Body of pancreas (tissue), 4 donors: ENCODE measurements around the gene S100A4. TPM values are rescaled to one million over a fixed set of nuclear protein-coding genes. Genes with fewer than 3 reads are reported as not detected.
A peak's percentile ranks its signal among the peaks of the same experiment; 100 is the strongest.
"Not testable (repeated sequence)": the region's sequence is repeated elsewhere in the genome, so short reads cannot be mapped to it uniquely, and the experiment has no call there.

Source experiments
- ATAC-seq: fragments of 150-250 bp; one replicate; pipeline ENCODE4 v1.9.1; 2016
- DNase-seq, 4 donors: peaks; one replicate each; pipeline ENCODE4 v3.0.0-alpha.2; 2019
- H3K27ac ChIP-seq, 4 donors: fragments of 200-600 bp; sonication (generic); 1 replicate in 3 of 4; 2 replicates in 1 of 4; pipeline versions ENCODE4 v1.5.1 to v1.6.1; 2016 to 2019; ENCODE audit warnings: mild to moderate bottlenecking in 1 of 4, mixed read lengths in 1 of 4, moderate library complexity in 1 of 4
- H3K27me3 ChIP-seq, 2 donors: fragments of 200-600 bp; sonication (generic); one replicate each; pipeline ENCODE4 v1.6.0; 2016; ENCODE audit warnings: mild to moderate bottlenecking in 1 of 2
- H3K36me3 ChIP-seq, 2 donors: fragments of 200-600 bp; sonication (generic); replicated peaks in 1 of 2; 2 replicates each; pipeline ENCODE4 v1.5.1; 2016; ENCODE audit warnings: low read depth in 2 of 2; ENCODE audit not compliant: insufficient read depth in 1 of 2
- H3K4me1 ChIP-seq: fragments of 200-600 bp; sonication (generic); one replicate; pipeline ENCODE4 v1.6.0; 2016
- H3K4me3 ChIP-seq, 2 donors: fragments of 200-600 bp; sonication (generic); 1 replicate in 1 of 2; 2 replicates in 1 of 2; pipeline ENCODE4 v1.5.1; 2016 to 2019
- H3K9me3 ChIP-seq, 3 donors: fragments of 200-600 bp; sonication (generic); 1 replicate in 2 of 3; 2 replicates in 1 of 3; pipeline ENCODE4 v1.5.1; 2016
- CTCF ChIP-seq, 7 experiments: fragments of 450-650 bp in 4 of 7; fragments of 200-600 bp in 3 of 7; sonication (generic) in 3 of 7; IDR thresholded peaks; one replicate each; pipeline ENCODE4 v1.5.1; 2016 to 2019; ENCODE audit warnings: antibody characterized with exemption in 7 of 7
- POLR2A ChIP-seq, 3 donors: fragments of 450-650 bp; IDR thresholded peaks; one replicate each; pipeline ENCODE4 v1.6.1; 2016; ENCODE audit warnings: antibody characterized with exemption in 3 of 3, mild to moderate bottlenecking in 2 of 3
- WGBS, 2 donors: methylation state at CpG; one replicate each; pipeline ENCODE4 v1.1.5; 2017; 5-methylcytosine and 5-hydroxymethylcytosine counted together
- intact Hi-C: fragments of 100-400 bp; cut with DNase I; formaldehyde crosslinking; loops from one replicate; pipeline ENCODE4 v1.15.1; 2023
- total RNA-seq, 2 donors: library from RNA; depleted of rRNA; stranded (reverse); fragments of >200 nt; gene quantifications; one replicate each; pipeline ENCODE4 v1.1.0, GENCODE V29; 2016

The S100A4 gene
- total RNA-seq, 2 donors from 2014 or later: 49.5 to 81.7 TPM

GRCh38 chr1:153578490-153578889, 32.9 kb upstream of the S100A4 start:
- H3K9me3 ChIP-seq: no peaks in the 10 kb centered on the region
- ATAC-seq (no peak), DNase-seq (no peak)
- H3K36me3 ChIP-seq: no peaks in the 10 kb centered on the region
- no peaks in the 10 kb centered on the region for H3K4me1 ChIP-seq
- no peaks in the 10 kb centered on the region for H3K27me3 ChIP-seq
- intact Hi-C loops: loop anchor here (5.0 kb wide), 1 partner anchor 34 kb away; the partner anchor contains the start of gene S100A16
- H3K4me3 ChIP-seq: no peak overlapping the region
- no peak overlapping the region for H3K27ac ChIP-seq
- no peak for TF ChIP-seq CTCF (IDR thresholded peaks at IDR 0.05)
- TF ChIP-seq POLR2A (IDR thresholded peaks at IDR 0.05): no peak

GRCh38 chr1:153577624-153578051, 32.0 kb upstream of the S100A4 start:
- H3K27ac ChIP-seq: no peak overlapping the region
- ATAC-seq: no peak
- no peak overlapping the region for H3K4me3 ChIP-seq
- no peak for TF ChIP-seq POLR2A (IDR thresholded peaks at IDR 0.05)
- TF ChIP-seq CTCF (IDR thresholded peaks at IDR 0.05): no peak
- peaks cover 2% of the 10 kb centered on the region for H3K4me1 ChIP-seq
- no peaks in the 10 kb centered on the region for H3K36me3 ChIP-seq
- WGBS, 2 donors: 58 to 61% methylated on average over 9 of the region's 9 CpGs
- intact Hi-C loops: loop anchor here (5.0 kb wide), 1 partner anchor 35 kb away; the partner anchor contains the start of gene S100A16
- H3K27me3 ChIP-seq: no peaks in the 10 kb centered on the region
- H3K9me3 ChIP-seq: no peaks in the 10 kb centered on the region
- DNase-seq: no peak

GRCh38 chr1:153577138-153577537, 31.5 kb upstream of the S100A4 start:
- no peaks in the 10 kb centered on the region for H3K36me3 ChIP-seq
- no peak for ATAC-seq
- 66 to 69% methylated on average over 4 of the region's 4 CpGs for WGBS, 2 donors

GRCh38 chr1:153575497-153575896, 29.9 kb upstream of the S100A4 start:
- H3K9me3 ChIP-seq, H3K27me3 ChIP-seq, H3K36me3 ChIP-seq, H3K27ac ChIP-seq, H3K4me1 ChIP-seq, H3K4me3 ChIP-seq, DNase-seq, ATAC-seq: not testable (repeated sequence)
- intact Hi-C loops: loop anchor here (5.0 kb wide), 1 partner anchor 37 kb away; the partner anchor contains the start of gene S100A16
- WGBS, 2 donors: 82 to 95% methylated on average over 10 of the region's 10 CpGs

More at GRCh38 chr1:153577138-153577537, 31.5 kb upstream of the S100A4 start:
- Histone ChIP-seq H3K27me3 (no peaks in the 10 kb centered on the region), H3K4me1 (peaks cover 7% of the 10 kb centered on the region), H3K27ac (no peak overlapping the region), H3K4me3 (no peak overlapping the region), H3K9me3 (no peaks in the 10 kb centered on the region)
- no peak for DNase-seq
- TF ChIP-seq CTCF (IDR thresholded peaks at IDR 0.05) (no peak), POLR2A (IDR thresholded peaks at IDR 0.05) (no peak)
- intact Hi-C loops: loop anchor here (5.0 kb wide), 1 partner anchor 35 kb away; the partner anchor contains the start of gene S100A16

- H3K9me3 ChIP-seq, DNase-seq, ATAC-seq, H3K27ac ChIP-seq, H3K4me3 ChIP-seq, H3K4me1 ChIP-seq, H3K36me3 ChIP-seq, H3K27me3 ChIP-seq: not testable (repeated sequence)
- intact Hi-C loops: loop anchor here (5.0 kb wide), 1 partner anchor 37 kb away; the partner anchor contains the start of gene S100A16
- 97 to 100% methylated on average over 2 to 4 of the region's 35 CpGs for WGBS, 2 donors
Observed at GRCh38 chr1:153575081-153575491, 29.5 kb upstream of the S100A4 start.

- Histone ChIP-seq H3K4me1 (peaks cover 13% of the 10 kb centered on the region), H3K27me3 (no peaks in the 10 kb centered on the region), H3K27ac (peak overlapping the region in 2 of 4 donors; percentile 38 to 64), H3K36me3 (no peaks in the 10 kb centered on the region), H3K4me3 (no peak overlapping the region), H3K9me3 (no peaks in the 10 kb centered on the region)
- no peak for DNase-seq
- intact Hi-C loops: loop anchor here (5.0 kb wide), 1 partner anchor 66 kb away; no protein-coding TSS in a partner anchor
- no peak for ATAC-seq
- TF ChIP-seq POLR2A (IDR thresholded peaks at IDR 0.05) (no peak), CTCF (IDR thresholded peaks at IDR 0.05) (no peak)
- WGBS, 2 donors: 71 to 79% methylated on average over 3 of the region's 3 CpGs
Observed at GRCh38 chr1:153573351-153573750, 27.7 kb upstream of the S100A4 start.
